Upper lobe of left lung (tissue), 6 donors: ENCODE measurements around the gene NAGLU. TPM values are rescaled to one million over a fixed set of nuclear protein-coding genes. Genes with fewer than 3 reads are reported as not detected.
"Not testable (repeated sequence)": the region's sequence is repeated elsewhere in the genome, so short reads cannot be mapped to it uniquely, and the experiment has no call there.

Experiments used
- ATAC-seq, 2 donors: fragments of 200-7000 bp; cut with Tn5 transposase; one replicate each; pipeline ENCODE4 v1.9.1; 2022; ENCODE audit warnings: mild to moderate bottlenecking in 2 of 2, moderate library complexity in 2 of 2; ENCODE audit not compliant: low FRiP score in 2 of 2
- DNase-seq, 2 donors: peaks; one replicate each; pipeline ENCODE4 v3.0.0-alpha.2; 2019 to 2020
- H3K27ac ChIP-seq, 4 donors: fragments of 200-600 bp; sonication (generic); one replicate each; pipeline ENCODE4 v1.5.1; 2016 to 2019
- H3K27me3 ChIP-seq, 4 donors: fragments of 200-600 bp; sonication (generic); one replicate each; pipeline ENCODE4 v1.5.1; 2017 to 2019
- H3K36me3 ChIP-seq, 4 donors: fragments of 200-600 bp; sonication (generic); one replicate each; pipeline ENCODE4 v1.5.1; 2016 to 2019
- H3K4me1 ChIP-seq, 4 donors: fragments of 200-600 bp; sonication (generic); one replicate each; pipeline ENCODE4 v1.5.1; 2018 to 2019
- H3K4me3 ChIP-seq, 4 donors: fragments of 200-600 bp; sonication (generic); one replicate each; pipeline ENCODE4 v1.5.1; 2017 to 2019; ENCODE audit warnings: mild to moderate bottlenecking in 2 of 4, moderate library complexity in 1 of 4
- H3K9me3 ChIP-seq, 4 donors: fragments of 200-600 bp; sonication (generic); one replicate each; pipeline ENCODE4 v1.5.1; 2018 to 2019
- CTCF ChIP-seq, 6 experiments: fragments of 450-650 bp in 4 of 6; fragments of 200-600 bp in 2 of 6; sonication (generic) in 2 of 6; IDR thresholded peaks; one replicate each; pipeline ENCODE4 v1.5.1; 2016 to 2019; ENCODE audit warnings: antibody characterized with exemption in 6 of 6
- EP300 ChIP-seq, 4 donors: sonication (generic); formaldehyde crosslinking; IDR thresholded peaks; one replicate each; pipeline ENCODE4 v1.5.1; 2017; ENCODE audit warnings: antibody characterized with exemption in 4 of 4, control low read depth in 2 of 4
- POLR2A ChIP-seq, 4 donors: fragments of 450-650 bp; IDR thresholded peaks; one replicate each; pipeline ENCODE4 v1.5.1; 2016 to 2017; ENCODE audit warnings: antibody characterized with exemption in 4 of 4, mild to moderate bottlenecking in 2 of 4
- POLR2AphosphoS5 ChIP-seq, 2 donors: sonication (generic); formaldehyde crosslinking; IDR thresholded peaks; one replicate each; pipeline ENCODE4 v1.5.1; 2017; ENCODE audit warnings: antibody characterized with exemption in 2 of 2
- WGBS, 2 donors: methylation state at CpG; one replicate each; pipeline ENCODE4 v1.1.5; 2017 to 2018; 5-methylcytosine and 5-hydroxymethylcytosine counted together
- total RNA-seq, 6 donors: library from RNA; depleted of rRNA in 4 of 6; stranded (reverse); fragments of >200 nt in 4 of 6; gene quantifications; one replicate each; pipeline versions ENCODE4 v1.1.0 to v1.2.1, GENCODE V29; 2016 to 2021
- donor health status: DM: no; HTN: no; CAD: no; lungs with moderate emphysema.
- donor health status: DM: no; HTN: yes; CAD: no; lungs with severe emphysema.

NAGLU gene
- total RNA-seq, 6 donors from 2014 or later: 36.7 to 97.4 (median 68.4) TPM

GRCh38 chr17:42553161-42553818 is 17.2 kb downstream of the NAGLU start:
- Histone ChIP-seq H3K27me3 (no peaks in the 10 kb centered on the region), H3K27ac (peak overlapping the region in 2 of 4 donors; percentile 94 to 95), H3K36me3 (peaks cover 0 to 6% (median 0%) of the 10 kb centered on the region in 4 donors), H3K9me3 (no peaks in the 10 kb centered on the region), H3K4me3 (peak overlapping the region in 2 of 4 donors; percentile 59 to 88), H3K4me1 (peaks cover 17 to 40% (median 24%) of the 10 kb centered on the region in 4 donors)
- WGBS, 2 donors: 77 to 82% methylated on average over 18 to 32 of the region's 45 CpGs
- DNase-seq (peak in 1 of 2 donors; percentile 86), ATAC-seq (peak; percentile 13 to 36)
- TF ChIP-seq POLR2AphosphoS5 (IDR thresholded peaks at IDR 0.05) (no peak), EP300 (IDR thresholded peaks at IDR 0.05) (no peak), POLR2A (IDR thresholded peaks at IDR 0.05) (no peak), CTCF (IDR thresholded peaks at IDR 0.05) (peak in 1 of 6 experiments; percentile 4)

- peak in 1 of 2 donors; percentile 17 for ATAC-seq
- peak overlapping the region; percentile 82 to 96 (median 94) for H3K27ac ChIP-seq
- peaks cover 0 to 6% (median 0%) of the 10 kb centered on the region in 4 donors for H3K36me3 ChIP-seq
- H3K4me1 ChIP-seq: peaks cover 17 to 34% (median 23%) of the 10 kb centered on the region in 4 donors
- 67 to 78% methylated on average over 9 to 12 of the region's 16 CpGs for WGBS, 2 donors
- H3K4me3 ChIP-seq: peak overlapping the region; percentile 59 to 95 (median 74)
- DNase-seq: peak; percentile 61 to 81
- TF ChIP-seq EP300 (IDR thresholded peaks at IDR 0.05) (no peak), POLR2AphosphoS5 (IDR thresholded peaks at IDR 0.05) (no peak), CTCF (IDR thresholded peaks at IDR 0.05) (no peak), POLR2A (IDR thresholded peaks at IDR 0.05) (no peak)
- no peaks in the 10 kb centered on the region for H3K9me3 ChIP-seq
- no peaks in the 10 kb centered on the region for H3K27me3 ChIP-seq
Measured at GRCh38 chr17:42553866-42554249, 17.8 kb downstream of the NAGLU start.

GRCh38 chr17:42554250-42555121 is 18.4 kb downstream of the NAGLU start:
- 1% methylated on average over 37 to 42 of the region's 82 CpGs for WGBS, 2 donors
- Histone ChIP-seq H3K27ac (peak overlapping the region; percentile 82 to 96 (median 94)), H3K9me3 (no peaks in the 10 kb centered on the region), H3K4me3 (peak overlapping the region; percentile 59 to 95 (median 74)), H3K27me3 (no peaks in the 10 kb centered on the region), H3K36me3 (peaks cover 0 to 6% (median 0%) of the 10 kb centered on the region in 4 donors), H3K4me1 (peaks cover 17 to 36% (median 24%) of the 10 kb centered on the region in 4 donors)
- DNase-seq (peak; percentile 92 to 97), ATAC-seq (peak; percentile 88 to 96)
- TF ChIP-seq CTCF (IDR thresholded peaks at IDR 0.05): peak in 3 of 6 experiments; percentile 20 to 37 (median 34)
- TF ChIP-seq EP300 (IDR thresholded peaks at IDR 0.05): peak in 1 of 4 donors; percentile 34
- TF ChIP-seq POLR2AphosphoS5 (IDR thresholded peaks at IDR 0.05): peak; percentile 92
- TF ChIP-seq POLR2A (IDR thresholded peaks at IDR 0.05): peak in 3 of 4 donors; percentile 69 to 90 (median 72)

GRCh38 chr17:42555122-42555622 is 19.1 kb downstream of the NAGLU start:
- peak overlapping the region; percentile 59 to 95 (median 74) for H3K4me3 ChIP-seq
- TF ChIP-seq POLR2A (IDR thresholded peaks at IDR 0.05): no peak
- TF ChIP-seq EP300 (IDR thresholded peaks at IDR 0.05): no peak
- no peak for TF ChIP-seq CTCF (IDR thresholded peaks at IDR 0.05)
- TF ChIP-seq POLR2AphosphoS5 (IDR thresholded peaks at IDR 0.05): no peak
- H3K4me1 ChIP-seq: peaks cover 17 to 43% (median 26%) of the 10 kb centered on the region in 4 donors
- ATAC-seq: no peak
- no peaks in the 10 kb centered on the region for H3K27me3 ChIP-seq
- no peak for DNase-seq
- WGBS, 2 donors: 24% methylated on average over 4 of the region's 4 CpGs
- no peaks in the 10 kb centered on the region for H3K9me3 ChIP-seq
- H3K27ac ChIP-seq: peak overlapping the region; percentile 82 to 96 (median 94)
- H3K36me3 ChIP-seq: peaks cover 0 to 6% (median 0%) of the 10 kb centered on the region in 4 donors

GRCh38 chr17:42555961-42556617 is 20.0 kb downstream of the NAGLU start:
- WGBS, 2 donors: 56 to 59% methylated on average over 5 of the region's 5 CpGs

More at GRCh38 chr17:42555961-42556617, 20.0 kb downstream of the NAGLU start:
- H3K27ac ChIP-seq: peak overlapping the region in 1 of 4 donors; percentile 94
- not testable (repeated sequence) for H3K4me3 ChIP-seq, H3K9me3 ChIP-seq, H3K36me3 ChIP-seq, H3K27me3 ChIP-seq, DNase-seq
- peaks cover 17 to 49% (median 26%) of the 10 kb centered on the region in 4 donors for H3K4me1 ChIP-seq
- peak in 1 of 2 donors; percentile 20 for ATAC-seq
